ENCODE measurements around the gene VIM.

DNA sequence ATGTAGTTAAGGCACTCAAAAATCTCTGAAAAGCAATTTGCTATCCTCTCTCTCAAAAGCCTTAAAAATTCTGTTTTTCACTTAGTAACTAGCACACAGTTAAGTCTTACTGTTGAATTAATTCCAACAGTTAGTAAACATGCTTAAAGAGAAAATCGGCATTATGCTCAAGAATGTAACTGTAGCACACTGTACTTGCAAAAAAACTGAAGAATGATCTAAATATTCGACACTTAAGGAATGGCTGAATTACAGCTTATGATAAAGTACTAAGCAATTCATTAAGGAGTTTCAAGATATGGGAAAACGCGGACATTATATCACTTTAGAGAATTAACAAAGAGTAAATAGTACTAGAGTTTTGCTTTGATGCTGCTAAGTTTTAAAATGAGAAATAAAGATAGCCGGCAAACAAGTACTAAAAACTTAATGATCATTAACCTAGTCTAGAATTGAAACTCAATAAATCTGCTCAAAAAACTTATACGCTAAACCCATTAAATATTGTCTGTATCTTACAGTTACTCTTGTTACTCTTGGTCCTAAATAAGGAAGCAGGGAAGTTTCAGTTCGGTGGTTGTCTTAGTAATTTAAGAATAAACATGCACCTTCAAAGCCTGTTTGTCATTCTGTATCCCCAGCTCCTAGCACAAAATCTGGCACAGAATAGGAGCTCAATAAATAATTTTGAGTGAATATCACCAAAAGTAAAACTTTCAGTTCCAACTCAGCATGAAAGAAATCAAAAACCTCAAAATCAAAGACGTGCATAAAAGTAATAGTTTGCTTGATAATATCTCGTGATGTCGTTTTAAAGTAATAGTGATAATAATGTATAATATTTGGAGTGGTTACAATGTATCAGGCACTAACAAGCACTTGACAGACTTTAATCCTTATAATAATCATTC, 27.8 kb upstream of the VIM start:
- TF ChIP-seq CTCF (IDR thresholded peaks at IDR 0.05) (no peak), EZH2 (IDR thresholded peaks at IDR 0.05; ENCODE audit: borderline replicate concordance, insufficient read depth, low read depth, low read length, poor library complexity, severe bottlenecking) (no peak)
